ENCODE data around the gene B3GNT3.
"Not testable (repeated sequence)": the region's sequence is repeated elsewhere in the genome, so short reads cannot be mapped to it uniquely, and the experiment has no call there.

Gene B3GNT3

DNA sequence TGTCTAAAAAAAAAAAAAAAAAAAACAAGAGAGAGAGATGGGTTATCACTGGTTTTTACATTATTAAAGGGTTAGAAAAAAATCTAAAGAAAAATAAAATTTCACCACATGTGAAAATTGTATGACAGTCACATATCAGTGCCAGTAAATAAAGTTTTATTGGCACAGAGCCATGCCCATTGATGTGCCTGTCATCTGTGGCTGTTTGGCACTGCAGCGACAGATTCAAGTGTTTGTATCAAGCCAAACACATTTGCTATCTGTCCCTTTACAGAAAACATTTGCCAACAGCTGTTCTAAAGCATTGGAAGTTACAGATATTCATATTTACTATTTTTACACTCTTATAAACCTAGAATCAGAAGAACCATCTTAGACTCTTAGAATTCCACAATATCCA lies 27.4 kb upstream of the B3GNT3 start:
- no peak for DNase-seq (ENCODE audit: extremely low read depth, low read depth)
- TF ChIP-seq, protein P1, sequence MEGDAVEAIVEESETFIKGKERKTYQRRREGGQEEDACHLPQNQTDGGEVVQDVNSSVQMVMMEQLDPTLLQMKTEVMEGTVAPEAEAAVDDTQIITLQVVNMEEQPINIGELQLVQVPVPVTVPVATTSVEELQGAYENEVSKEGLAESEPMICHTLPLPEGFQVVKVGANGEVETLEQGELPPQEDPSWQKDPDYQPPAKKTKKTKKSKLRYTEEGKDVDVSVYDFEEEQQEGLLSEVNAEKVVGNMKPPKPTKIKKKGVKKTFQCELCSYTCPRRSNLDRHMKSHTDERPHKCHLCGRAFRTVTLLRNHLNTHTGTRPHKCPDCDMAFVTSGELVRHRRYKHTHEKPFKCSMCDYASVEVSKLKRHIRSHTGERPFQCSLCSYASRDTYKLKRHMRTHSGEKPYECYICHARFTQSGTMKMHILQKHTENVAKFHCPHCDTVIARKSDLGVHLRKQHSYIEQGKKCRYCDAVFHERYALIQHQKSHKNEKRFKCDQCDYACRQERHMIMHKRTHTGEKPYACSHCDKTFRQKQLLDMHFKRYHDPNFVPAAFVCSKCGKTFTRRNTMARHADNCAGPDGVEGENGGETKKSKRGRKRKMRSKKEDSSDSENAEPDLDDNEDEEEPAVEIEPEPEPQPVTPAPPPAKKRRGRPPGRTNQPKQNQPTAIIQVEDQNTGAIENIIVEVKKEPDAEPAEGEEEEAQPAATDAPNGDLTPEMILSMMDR (IDR thresholded peaks at IDR 0.05; ENCODE audit: low read depth, low read length, missing control alignments), result no peak
- no peak overlapping the region for H3K4me3 ChIP-seq (replicated peaks; ENCODE audit: low read depth, low read length)

DNA sequence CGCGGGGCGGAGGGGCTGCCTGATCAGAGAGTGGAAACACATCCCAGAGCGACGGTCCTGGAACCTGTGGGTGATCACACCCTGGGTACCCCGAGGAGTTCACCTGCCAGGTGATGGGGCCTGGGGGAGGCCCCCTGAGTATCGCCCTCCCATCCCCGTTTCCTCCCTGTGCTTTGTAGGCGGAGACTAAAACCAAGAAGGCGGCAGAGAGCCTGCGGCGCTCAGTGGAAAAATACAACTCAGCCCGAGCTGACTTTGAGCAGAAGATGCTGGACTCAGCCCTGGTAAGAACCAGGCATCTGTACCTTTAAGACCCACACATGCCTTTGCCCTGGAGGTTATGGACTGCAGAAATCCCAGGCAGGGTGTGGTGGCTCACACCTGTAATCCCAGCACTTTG lies 24.3 kb upstream of the B3GNT3 start:
- TF ChIP-seq, protein P1 (IDR thresholded peaks at IDR 0.05; ENCODE audit: low read depth, low read length, missing control alignments), result no peak
- no peak for DNase-seq (ENCODE audit: extremely low read depth, low read depth)
- H3K4me3 ChIP-seq (replicated peaks; ENCODE audit: low read depth, low read length), result no peak overlapping the region

- no peak overlapping the region for H3K4me3 ChIP-seq (replicated peaks; ENCODE audit: low read depth, low read length)
- TF ChIP-seq, protein P1 (IDR thresholded peaks at IDR 0.05; ENCODE audit: low read depth, low read length, missing control alignments), result no peak
- no peak for DNase-seq (ENCODE audit: extremely low read depth, low read depth)
Measured at GRCh38 chr19:17772172-17772571, 22.8 kb upstream of the B3GNT3 start.

DNA sequence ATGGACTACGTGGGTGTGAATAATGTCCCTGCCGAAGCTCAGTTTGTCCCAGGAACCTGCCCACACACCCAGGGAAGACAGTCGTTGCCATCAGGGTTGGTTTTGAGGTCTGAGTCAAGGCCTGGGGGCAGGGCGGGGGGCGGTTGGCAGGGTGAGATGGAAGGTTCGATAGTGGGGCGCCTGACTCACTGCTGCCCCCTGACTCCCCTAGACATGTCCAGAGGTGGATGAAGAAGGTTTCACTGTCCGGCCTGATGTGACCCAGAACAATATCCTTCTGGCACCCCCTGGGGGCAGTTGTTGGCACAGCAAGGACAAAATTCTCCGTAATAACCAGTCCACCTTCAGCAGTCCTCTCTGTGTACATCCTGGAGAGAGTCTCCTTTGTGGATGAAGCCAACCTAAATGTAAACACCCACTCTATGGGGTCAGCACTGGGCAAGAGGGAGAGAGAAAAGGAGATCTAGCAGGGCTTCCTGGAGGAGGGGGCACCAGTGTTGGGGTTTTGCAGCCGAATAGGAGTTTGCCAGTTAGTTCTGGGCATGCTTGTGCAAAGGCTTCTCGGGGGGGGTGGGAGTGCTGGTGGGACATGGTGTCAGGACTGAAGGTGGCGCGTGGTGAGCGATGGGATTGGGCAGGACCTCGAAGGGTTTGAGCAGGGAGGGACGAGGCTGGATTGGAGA lies 19.6 kb upstream of the B3GNT3 start:
- TF ChIP-seq, protein P1 (IDR thresholded peaks at IDR 0.05; ENCODE audit: low read depth, low read length, missing control alignments), result peak; percentile 76
- no peak overlapping the region for H3K4me3 ChIP-seq (replicated peaks; ENCODE audit: low read depth, low read length)
- no peak for DNase-seq (ENCODE audit: extremely low read depth, low read depth)

DNA sequence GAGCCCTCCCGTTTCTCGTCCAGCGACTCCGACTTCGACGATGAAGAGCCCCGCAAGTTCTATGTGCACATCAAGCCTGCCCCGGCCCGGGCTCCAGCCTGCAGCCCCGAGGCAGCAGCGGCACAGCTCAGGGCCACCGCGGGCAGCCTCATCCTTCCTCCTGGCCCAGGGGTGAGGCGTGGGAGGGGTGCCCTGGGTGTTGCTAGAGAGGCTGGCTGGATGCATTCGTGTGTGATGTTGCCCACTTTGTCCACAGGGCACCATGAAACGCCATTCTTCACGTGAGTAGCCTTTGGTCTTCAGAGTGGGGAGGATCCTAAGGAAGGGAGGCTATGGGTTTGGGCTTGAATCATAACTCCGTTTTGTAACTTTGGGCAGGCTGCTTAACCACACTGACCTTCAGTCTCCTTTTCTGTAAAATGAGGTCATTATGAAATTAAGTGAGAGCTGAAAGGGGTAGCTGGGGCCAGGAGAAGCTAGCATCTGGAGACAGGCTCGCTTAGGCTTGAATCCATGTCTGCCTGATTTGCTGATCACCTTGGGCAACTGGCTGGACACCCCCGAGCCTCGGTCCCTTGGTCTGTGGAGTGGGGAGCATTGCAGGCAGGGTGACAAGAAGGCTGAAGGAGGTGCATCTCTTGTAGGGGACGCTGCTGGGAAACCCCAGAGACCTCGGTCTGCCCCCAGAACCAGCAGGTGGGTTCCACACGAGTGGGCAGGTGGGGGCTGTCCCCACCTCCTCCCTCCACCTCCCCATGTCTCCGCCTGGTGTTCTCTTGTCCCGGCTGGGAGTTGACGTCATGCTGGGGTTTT lies 18.7 kb upstream of the B3GNT3 start:
- H3K4me3 ChIP-seq (replicated peaks; ENCODE audit: low read depth, low read length), result no peak overlapping the region
- no peak for DNase-seq (ENCODE audit: extremely low read depth, low read depth)
- TF ChIP-seq, protein P1 (IDR thresholded peaks at IDR 0.05; ENCODE audit: low read depth, low read length, missing control alignments), result no peak

DNA sequence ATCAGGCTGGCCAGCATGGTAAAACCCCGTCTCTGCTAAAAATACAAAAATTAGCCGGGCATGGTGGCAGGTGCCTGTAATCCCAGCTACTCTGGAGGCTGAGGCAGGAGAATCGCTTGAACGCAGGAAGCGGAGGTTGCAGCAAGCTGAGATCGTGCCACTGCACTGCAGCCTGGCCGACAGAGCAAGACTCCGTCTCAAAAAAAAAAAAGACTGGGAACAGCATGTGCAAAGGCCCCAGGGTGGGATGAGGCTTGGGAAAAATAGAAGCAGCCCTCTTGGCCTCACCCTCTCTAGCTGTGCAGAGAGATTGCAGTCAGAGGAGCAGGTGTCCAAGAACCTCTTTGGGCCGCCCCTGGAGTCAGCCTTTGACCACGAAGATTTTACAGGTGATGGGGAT lies 17.1 kb upstream of the B3GNT3 start:
- not testable (repeated sequence) for H3K4me3 ChIP-seq (replicated peaks; ENCODE audit: low read depth, low read length); DNase-seq (ENCODE audit: extremely low read depth, low read depth)

DNA sequence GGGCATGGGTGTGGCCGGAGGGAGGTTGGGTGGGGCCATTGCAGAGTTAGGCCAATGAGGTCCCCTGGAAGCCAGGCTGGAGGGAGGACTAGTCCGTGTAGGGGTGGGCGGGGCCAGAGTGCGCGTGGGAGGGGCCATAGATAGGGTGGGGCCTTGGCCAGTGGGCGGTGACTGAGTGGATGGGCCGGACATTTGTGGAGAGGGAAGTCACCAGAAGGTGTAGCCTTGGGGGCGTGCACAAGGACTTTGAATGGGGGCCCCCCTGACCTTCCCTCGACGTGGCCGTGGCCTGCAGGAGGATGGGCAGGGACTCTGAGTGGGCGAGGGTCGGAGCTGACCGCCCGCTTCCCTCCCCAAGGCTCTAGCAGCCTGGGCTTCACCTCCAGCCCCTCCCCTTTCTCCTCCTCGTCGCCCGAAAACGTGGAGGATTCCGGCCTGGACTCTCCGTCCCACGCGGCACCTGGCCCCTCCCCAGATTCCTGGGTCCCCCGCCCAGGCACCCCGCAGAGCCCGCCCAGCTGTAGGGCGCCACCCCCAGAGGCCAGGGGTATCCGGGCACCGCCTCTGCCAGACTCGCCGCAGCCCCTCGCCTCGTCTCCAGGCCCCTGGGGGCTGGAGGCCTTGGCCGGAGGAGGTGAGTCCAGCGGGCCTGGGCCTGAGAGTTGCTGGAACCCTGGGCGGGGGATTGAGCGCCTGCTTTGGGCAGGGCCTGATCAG lies 16.5 kb upstream of the B3GNT3 start:
- no peak for DNase-seq (ENCODE audit: extremely low read depth, low read depth)
- TF ChIP-seq, protein P1 (IDR thresholded peaks at IDR 0.05; ENCODE audit: low read depth, low read length, missing control alignments), result no peak
- H3K4me3 ChIP-seq (replicated peaks; ENCODE audit: low read depth, low read length), result peak overlapping the region; percentile 24
